GM08714 (cell line): ENCODE data around the gene RBMS3.

ENCODE experiments used
- H3K4me3 ChIP-seq: fragments of 200-500 bp; sonication (Bioruptor generic); 2 replicates; pipeline ENCODE4 v1.5.1; 2014; ENCODE audit warnings: mild to moderate bottlenecking, low read length, inconsistent platforms
- ZNF274 ChIP-seq: IDR thresholded peaks from 2 replicates; pipeline ENCODE4 v1.6.1; 2012; ENCODE audit warnings: mild to moderate bottlenecking, low read depth, low read length

RBMS3 gene

GRCh38 chr3:29332195-29332637, 51.3 kb downstream of the RBMS3 start:
- H3K4me3 ChIP-seq: no peak overlapping the region
- no peak for TF ChIP-seq ZNF274

- TF ChIP-seq ZNF274: no peak
- no peak overlapping the region for H3K4me3 ChIP-seq
These were observed 52.7 kb downstream of the RBMS3 start for GRCh38 chr3:29333576-29333975.

GRCh38 chr3:29334706-29335105, 53.8 kb downstream of the RBMS3 start:
- TF ChIP-seq ZNF274: no peak
- H3K4me3 ChIP-seq: no peak overlapping the region

- no peak overlapping the region for H3K4me3 ChIP-seq
These were observed 54.6 kb downstream of the RBMS3 start for GRCh38 chr3:29335438-29335837.

DNA sequence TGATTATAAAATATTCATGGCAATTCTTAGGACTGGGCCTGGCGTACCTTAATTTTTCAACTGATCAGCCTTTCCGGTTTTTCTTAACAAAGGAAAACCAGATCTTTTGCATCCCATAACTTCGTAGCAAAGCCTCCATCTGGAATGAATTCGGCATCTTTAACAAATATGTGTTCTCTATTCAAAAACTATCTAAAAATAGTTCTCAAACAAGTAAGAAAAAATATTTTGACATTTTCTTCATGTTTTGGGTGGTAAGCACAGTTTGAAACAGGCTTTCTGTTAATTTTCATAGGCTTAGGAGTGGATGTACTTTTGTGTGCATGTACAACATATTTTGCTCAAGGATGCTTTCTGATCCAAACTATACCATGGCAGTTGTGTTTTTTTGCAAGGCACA, 55.1 kb downstream of the RBMS3 start:
- no peak overlapping the region for H3K4me3 ChIP-seq
- TF ChIP-seq ZNF274: no peak

More at GRCh38 chr3:29335438-29335837, 54.6 kb downstream of the RBMS3 start:
- TF ChIP-seq ZNF274: no peak

- H3K4me3 ChIP-seq: no peak overlapping the region
- TF ChIP-seq ZNF274: no peak
These were observed 56.7 kb downstream of the RBMS3 start for GRCh38 chr3:29337565-29337964.

DNA sequence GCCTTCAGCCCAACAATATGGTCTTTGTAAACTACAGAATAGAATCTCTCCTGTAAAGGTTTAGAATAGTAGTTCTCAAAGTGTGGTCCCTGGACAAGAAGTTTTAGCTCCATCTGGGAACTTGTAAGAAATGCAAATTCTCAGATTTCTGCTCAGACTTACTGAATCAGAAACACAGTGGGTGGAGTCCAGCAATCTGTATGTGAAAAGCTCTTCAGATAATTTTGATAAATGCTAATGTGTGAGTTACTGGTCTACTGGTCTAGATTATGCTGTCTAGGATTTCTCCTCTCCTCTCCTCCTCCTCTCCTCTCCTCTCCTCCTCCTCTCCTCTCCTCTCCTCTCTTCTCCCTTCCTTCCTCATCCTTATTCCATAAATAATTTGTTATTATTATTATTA, 57.5 kb downstream of the RBMS3 start:
- TF ChIP-seq ZNF274: no peak
- H3K4me3 ChIP-seq: no peak overlapping the region

GRCh38 chr3:29339016-29339833, 58.4 kb downstream of the RBMS3 start:
- H3K4me3 ChIP-seq: no peak overlapping the region
- no peak for TF ChIP-seq ZNF274

- no peak for TF ChIP-seq ZNF274
These were observed 63.3 kb downstream of the RBMS3 start for GRCh38 chr3:29344154-29344553.

DNA sequence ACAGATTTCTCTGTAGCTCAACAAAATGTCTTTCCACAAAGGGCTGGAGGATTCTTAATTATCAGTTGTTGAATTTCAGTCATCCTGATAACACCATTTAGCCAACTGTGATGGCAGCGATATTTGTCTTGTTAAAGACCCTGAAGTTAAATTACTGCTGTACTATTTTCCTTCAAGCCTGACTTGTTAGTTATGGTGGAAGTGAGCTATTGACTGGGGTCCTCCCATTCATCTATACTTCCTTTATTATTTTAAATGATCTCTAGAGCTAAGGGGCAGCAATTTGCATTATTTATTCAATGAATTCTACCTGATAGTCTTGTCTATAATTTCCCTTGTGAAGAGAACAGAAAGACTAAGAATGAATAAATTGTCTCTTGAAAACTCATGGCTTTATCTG, 64.1 kb downstream of the RBMS3 start:
- TF ChIP-seq ZNF274: no peak
- no peak overlapping the region for H3K4me3 ChIP-seq

More at GRCh38 chr3:29344154-29344553, 63.3 kb downstream of the RBMS3 start:
- no peak overlapping the region for H3K4me3 ChIP-seq

- no peak overlapping the region for H3K4me3 ChIP-seq
- TF ChIP-seq ZNF274: no peak
These were observed 64.8 kb downstream of the RBMS3 start for GRCh38 chr3:29345516-29346300.

DNA sequence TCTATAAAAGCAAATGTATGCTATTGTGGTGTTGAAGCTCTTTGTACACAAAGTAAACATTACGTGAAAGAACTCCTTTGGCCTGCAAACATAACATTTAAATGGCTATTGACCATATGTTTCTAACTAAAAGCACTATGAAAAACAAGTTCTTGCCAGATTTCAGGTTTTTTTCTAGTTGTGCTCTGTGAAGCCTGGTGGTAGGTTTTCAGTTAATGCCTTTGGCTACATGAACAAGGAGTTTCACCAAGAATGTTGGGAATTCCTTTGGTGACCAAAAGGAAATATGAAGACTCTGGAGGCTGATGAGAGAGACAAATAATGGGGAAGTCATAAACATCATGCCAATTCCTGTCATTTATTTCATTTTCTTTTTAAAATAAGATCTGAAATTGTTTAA, 66.0 kb downstream of the RBMS3 start:
- no peak for TF ChIP-seq ZNF274
- H3K4me3 ChIP-seq: no peak overlapping the region

DNA sequence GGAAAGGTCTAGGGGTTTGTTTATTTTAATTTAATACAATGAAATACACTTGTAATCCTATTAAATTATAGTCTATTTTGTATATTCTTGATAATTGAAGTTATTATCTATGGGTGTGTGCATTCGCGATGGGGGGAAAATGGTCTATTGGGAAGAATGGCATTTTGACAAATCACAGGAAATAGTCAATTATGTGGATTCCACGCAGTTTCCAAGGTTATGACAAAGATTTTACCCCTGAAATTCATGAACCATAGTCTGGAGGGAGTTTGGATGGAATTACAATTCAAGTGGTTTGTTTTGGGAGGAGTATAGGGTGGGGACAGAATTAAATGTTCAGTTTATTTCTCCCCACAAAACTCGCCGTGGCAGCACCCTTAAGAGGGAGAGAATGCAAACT, 66.5 kb downstream of the RBMS3 start:
- TF ChIP-seq ZNF274: no peak
- no peak overlapping the region for H3K4me3 ChIP-seq

- H3K4me3 ChIP-seq: no peak overlapping the region
- TF ChIP-seq ZNF274: no peak
These were observed 67.4 kb downstream of the RBMS3 start for GRCh38 chr3:29348316-29348715.

GRCh38 chr3:29349049-29349448, 68.2 kb downstream of the RBMS3 start:
- no peak for TF ChIP-seq ZNF274
- H3K4me3 ChIP-seq: no peak overlapping the region

DNA sequence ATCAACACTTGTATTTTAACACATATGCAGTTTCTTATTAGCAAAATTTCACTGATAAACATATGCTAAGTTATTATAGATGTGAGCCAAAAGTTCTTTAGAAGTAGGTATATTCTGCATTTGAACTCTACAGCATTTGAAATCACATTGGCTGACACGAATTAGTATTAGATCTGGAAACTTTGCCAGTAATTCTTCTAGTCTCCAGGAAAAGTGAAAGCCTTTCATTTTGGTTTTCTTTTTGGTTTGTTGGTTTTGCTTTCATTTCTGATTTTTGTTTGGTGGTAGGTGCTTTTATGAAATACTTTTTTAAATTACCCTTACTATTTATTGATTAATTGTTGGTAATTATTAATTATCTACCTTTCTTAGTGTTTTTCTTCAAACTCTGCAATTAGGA, 72.9 kb downstream of the RBMS3 start:
- TF ChIP-seq ZNF274: no peak
- no peak overlapping the region for H3K4me3 ChIP-seq
